ENCODE data around the gene EBLN2.

The EBLN2 gene

DNA sequence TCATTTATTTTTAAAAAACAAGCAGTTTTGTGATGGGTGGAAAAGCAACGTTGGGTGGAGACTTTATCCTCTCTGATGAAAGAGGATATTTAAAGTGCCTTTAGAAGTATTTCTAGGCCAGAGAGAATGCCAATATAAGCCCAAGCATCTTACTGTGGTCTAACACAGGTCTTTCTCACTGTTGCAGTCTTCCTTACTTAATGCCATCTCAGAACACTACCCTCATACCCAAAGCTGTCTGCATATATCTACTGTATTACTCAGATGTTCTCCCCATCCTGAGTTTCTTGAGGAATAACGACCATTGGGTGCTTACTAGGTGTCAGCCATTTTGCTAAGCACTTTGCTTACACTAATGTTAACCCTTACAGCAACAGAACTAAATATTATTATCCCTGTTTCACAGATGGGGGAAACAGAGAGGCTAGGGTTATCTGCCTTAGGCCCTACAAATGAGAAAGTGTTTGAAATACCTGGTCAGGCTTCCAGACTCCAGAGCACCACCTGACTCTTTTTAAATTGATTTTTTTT is 29.8 kb upstream of the EBLN2 start:
- H3K4me1 ChIP-seq (ENCODE audit: control insufficient read depth, insufficient read depth, low read length, poor library complexity, severe bottlenecking): no peaks in the 10 kb centered on the region
- no peaks in the 10 kb centered on the region for H3K9me3 ChIP-seq (ENCODE audit: control insufficient read depth, low read length)
- H3K27ac ChIP-seq (ENCODE audit: low read depth, low read length, severe bottlenecking): no peak overlapping the region
- H3K36me3 ChIP-seq (ENCODE audit: control insufficient read depth, insufficient read depth, low read length): peaks cover 37% of the 10 kb centered on the region
- no peak overlapping the region for H3K4me3 ChIP-seq (ENCODE audit: extremely low read depth, insufficient read depth, low read length, poor library complexity, severe bottlenecking)
- WGBS, 2 experiments (ENCODE audit: insufficient coverage in 2 of 2): 17 to 63% methylated on average over 1 of the region's 2 CpGs

DNA sequence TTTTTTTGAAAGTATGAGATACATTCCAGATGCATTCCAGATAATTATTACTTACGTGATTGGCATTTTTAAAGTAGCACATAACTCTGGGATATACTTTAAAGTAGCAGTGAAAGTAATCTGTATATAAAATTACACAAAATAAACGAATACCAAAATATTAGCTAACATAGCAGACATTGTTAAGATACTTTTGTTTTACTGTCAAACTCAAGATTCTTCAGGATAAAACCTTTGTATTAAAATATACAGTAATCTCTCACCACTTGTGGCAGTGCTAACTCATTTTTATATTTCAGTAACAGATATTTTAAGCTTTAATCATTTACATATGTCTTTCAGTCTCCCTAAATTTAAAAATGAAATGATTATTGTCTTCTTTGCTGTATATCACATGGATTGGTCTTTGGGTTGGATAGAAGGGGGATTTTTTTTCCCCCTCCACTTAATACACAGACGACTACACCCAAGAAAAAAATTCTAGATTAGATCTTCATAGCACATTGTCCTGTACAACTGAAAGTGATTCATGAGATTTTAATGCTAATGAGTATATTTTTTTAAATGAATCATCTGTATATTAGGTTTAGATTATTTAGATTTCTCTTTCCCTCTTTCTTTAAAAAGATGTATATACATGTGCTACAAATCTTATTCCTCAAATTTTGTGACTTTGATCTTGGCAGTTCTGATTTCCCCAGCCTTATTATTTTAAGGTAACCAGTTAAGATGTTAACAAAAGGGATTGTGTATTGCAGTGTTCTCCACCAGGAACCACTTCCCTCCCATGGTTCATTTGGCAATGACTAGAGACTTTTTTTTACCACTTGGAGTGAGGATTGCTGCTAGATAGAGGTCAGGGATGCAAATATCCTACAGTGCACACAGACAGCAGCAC is 24.5 kb upstream of the EBLN2 start:
- WGBS, 2 experiments (ENCODE audit: insufficient coverage in 2 of 2): no CpG with 5 or more reads among the region's 3 CpGs
- Histone ChIP-seq H3K36me3 (ENCODE audit: control insufficient read depth, insufficient read depth, low read length) (peaks cover 18% of the 10 kb centered on the region), H3K27ac (ENCODE audit: low read depth, low read length, severe bottlenecking) (peak overlapping the region; percentile 57), H3K4me1 (ENCODE audit: control insufficient read depth, insufficient read depth, low read length, poor library complexity, severe bottlenecking) (no peaks in the 10 kb centered on the region), H3K4me3 (ENCODE audit: extremely low read depth, insufficient read depth, low read length, poor library complexity, severe bottlenecking) (no peak overlapping the region), H3K9me3 (ENCODE audit: control insufficient read depth, low read length) (no peaks in the 10 kb centered on the region)

DNA sequence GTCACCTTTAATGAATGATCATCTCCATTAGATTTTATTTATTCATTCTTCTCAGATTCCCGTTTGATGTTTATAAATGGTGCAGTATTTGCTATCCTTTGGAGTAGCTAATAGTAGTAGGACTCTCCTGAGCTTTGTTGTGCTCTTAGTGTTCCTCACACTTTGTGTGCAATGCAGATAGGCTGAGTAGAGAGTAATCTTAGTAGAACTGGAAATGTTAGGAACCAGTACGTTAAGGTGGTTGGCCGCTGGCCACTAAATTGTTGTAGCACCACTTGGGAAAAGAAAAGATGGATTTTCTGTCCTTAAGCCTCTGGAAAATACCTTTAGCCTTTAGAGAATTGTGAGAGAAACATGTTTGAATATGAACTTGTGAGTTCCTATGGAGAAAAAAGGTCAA is 19.9 kb upstream of the EBLN2 start:
- Histone ChIP-seq H3K4me1 (ENCODE audit: control insufficient read depth, insufficient read depth, low read length, poor library complexity, severe bottlenecking) (peaks cover 5% of the 10 kb centered on the region), H3K36me3 (ENCODE audit: control insufficient read depth, insufficient read depth, low read length) (peaks cover 3% of the 10 kb centered on the region), H3K4me3 (ENCODE audit: extremely low read depth, insufficient read depth, low read length, poor library complexity, severe bottlenecking) (no peak overlapping the region), H3K27ac (ENCODE audit: low read depth, low read length, severe bottlenecking) (no peak overlapping the region), H3K9me3 (ENCODE audit: control insufficient read depth, low read length) (no peaks in the 10 kb centered on the region)
- 94% methylated on average over 2 of the region's 3 CpGs; no CpG with 5 or more reads in 1 of the 2 experiments for WGBS, 2 experiments (ENCODE audit: insufficient coverage in 2 of 2)

DNA sequence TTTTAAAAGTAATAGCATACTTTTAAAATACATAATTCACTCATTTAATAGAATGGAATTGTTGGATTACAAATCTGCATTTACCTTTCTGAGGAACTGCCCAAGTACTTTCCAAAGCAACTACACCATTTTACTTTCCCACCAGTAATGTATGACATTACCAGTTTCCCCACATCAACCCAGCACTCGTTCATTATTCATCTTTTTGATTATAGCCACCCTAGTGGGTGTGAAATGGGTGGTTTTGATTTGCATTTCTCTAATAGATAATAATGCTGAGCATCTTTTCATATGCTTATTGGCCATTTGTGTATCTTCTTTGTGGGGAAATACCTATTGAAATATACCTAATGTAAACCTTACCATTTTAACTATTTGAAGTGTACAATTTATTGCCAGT is 18.0 kb upstream of the EBLN2 start:
- H3K36me3 ChIP-seq (ENCODE audit: control insufficient read depth, insufficient read depth, low read length): peaks cover 12% of the 10 kb centered on the region
- WGBS, 2 experiments (ENCODE audit: insufficient coverage in 2 of 2): no CpG with 5 or more reads among the region's 1 CpG

DNA sequence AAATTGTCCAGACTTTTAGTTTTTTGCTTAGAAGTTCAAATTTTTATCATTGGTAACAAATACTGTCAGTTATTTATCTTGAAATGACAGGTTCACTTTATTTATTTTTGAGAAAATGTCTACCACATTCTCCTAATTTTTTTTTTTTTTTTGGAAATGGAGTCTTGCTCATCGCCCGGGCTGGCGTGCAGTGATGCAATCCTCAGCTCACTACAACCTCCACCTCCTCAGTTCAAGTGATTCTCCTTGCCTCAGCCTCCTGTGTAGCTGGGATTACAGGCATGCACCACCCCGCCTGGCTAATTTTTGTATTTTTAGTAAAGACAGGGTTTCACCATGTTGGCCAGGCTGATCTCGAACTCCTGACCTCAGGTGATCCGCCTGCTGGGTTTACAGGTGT is 16.1 kb upstream of the EBLN2 start:
- WGBS, 2 experiments (ENCODE audit: insufficient coverage in 2 of 2): 71 to 100% methylated on average over 1 to 3 of the region's 6 CpGs
- peaks cover 5% of the 10 kb centered on the region for H3K4me1 ChIP-seq (ENCODE audit: control insufficient read depth, insufficient read depth, low read length, poor library complexity, severe bottlenecking)
- no peak overlapping the region for H3K4me3 ChIP-seq (ENCODE audit: extremely low read depth, insufficient read depth, low read length, poor library complexity, severe bottlenecking)
- peaks cover 24% of the 10 kb centered on the region for H3K36me3 ChIP-seq (ENCODE audit: control insufficient read depth, insufficient read depth, low read length)
- H3K9me3 ChIP-seq (ENCODE audit: control insufficient read depth, low read length): no peaks in the 10 kb centered on the region
- H3K27ac ChIP-seq (ENCODE audit: low read depth, low read length, severe bottlenecking): no peak overlapping the region

More for the DNA sequence above, 18.0 kb upstream of the EBLN2 start:
- Histone ChIP-seq H3K4me3 (ENCODE audit: extremely low read depth, insufficient read depth, low read length, poor library complexity, severe bottlenecking) (no peak overlapping the region), H3K27ac (ENCODE audit: low read depth, low read length, severe bottlenecking) (no peak overlapping the region), H3K9me3 (ENCODE audit: control insufficient read depth, low read length) (no peaks in the 10 kb centered on the region), H3K4me1 (ENCODE audit: control insufficient read depth, insufficient read depth, low read length, poor library complexity, severe bottlenecking) (peaks cover 5% of the 10 kb centered on the region)

DNA sequence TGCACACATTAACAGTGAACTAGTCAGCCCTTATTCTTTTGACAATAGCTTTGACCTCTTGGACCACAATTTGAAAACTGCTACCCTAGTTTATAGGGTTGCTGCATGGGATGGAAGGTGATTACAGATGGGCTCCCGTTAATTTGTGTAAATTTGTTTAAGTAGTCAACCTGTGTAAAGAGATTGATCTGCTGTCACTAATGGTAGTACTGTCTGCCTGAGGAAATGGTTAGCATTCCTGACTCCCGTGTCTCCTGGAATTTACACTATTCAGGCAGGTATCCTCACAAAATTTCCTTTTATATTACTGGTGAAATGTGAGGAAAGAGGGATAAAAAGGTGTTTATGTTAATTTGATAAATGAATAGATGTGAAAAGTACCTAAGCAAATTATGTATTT is 15.3 kb upstream of the EBLN2 start:
- Histone ChIP-seq H3K4me3 (ENCODE audit: extremely low read depth, insufficient read depth, low read length, poor library complexity, severe bottlenecking) (no peak overlapping the region), H3K27ac (ENCODE audit: low read depth, low read length, severe bottlenecking) (no peak overlapping the region), H3K4me1 (ENCODE audit: control insufficient read depth, insufficient read depth, low read length, poor library complexity, severe bottlenecking) (peaks cover 5% of the 10 kb centered on the region), H3K9me3 (ENCODE audit: control insufficient read depth, low read length) (no peaks in the 10 kb centered on the region), H3K36me3 (ENCODE audit: control insufficient read depth, insufficient read depth, low read length) (peaks cover 30% of the 10 kb centered on the region)
- WGBS, 2 experiments (ENCODE audit: insufficient coverage in 2 of 2): 100% methylated on average over 1 of the region's 2 CpGs; no CpG with 5 or more reads in 1 of the 2 experiments

DNA sequence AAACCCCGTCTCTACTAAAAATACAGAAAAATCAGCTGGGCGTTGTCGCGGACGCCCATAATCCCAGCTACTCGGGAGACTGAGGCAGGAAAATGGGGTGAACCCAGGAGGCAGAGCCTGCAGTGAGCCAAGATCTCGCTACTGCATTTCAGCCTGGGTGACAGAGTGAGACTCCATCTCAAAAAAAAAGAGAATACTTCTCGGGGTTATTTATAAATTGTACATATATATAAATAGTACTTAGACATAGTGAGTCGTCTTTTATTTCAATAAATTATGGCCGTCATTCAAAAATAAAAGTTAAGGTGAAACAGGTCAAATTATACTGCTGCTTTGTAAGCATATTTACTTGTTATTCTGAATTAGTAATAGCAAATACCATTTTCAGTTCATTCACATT is 12.1 kb upstream of the EBLN2 start:
- peaks cover 37% of the 10 kb centered on the region for H3K36me3 ChIP-seq (ENCODE audit: control insufficient read depth, insufficient read depth, low read length)
- H3K4me3 ChIP-seq (ENCODE audit: extremely low read depth, insufficient read depth, low read length, poor library complexity, severe bottlenecking): no peak overlapping the region
- peaks cover 5% of the 10 kb centered on the region for H3K4me1 ChIP-seq (ENCODE audit: control insufficient read depth, insufficient read depth, low read length, poor library complexity, severe bottlenecking)
- no peaks in the 10 kb centered on the region for H3K9me3 ChIP-seq (ENCODE audit: control insufficient read depth, low read length)
- no peak overlapping the region for H3K27ac ChIP-seq (ENCODE audit: low read depth, low read length, severe bottlenecking)
- WGBS, 2 experiments (ENCODE audit: insufficient coverage in 2 of 2): 95 to 100% methylated on average over 5 to 6 of the region's 10 CpGs

DNA sequence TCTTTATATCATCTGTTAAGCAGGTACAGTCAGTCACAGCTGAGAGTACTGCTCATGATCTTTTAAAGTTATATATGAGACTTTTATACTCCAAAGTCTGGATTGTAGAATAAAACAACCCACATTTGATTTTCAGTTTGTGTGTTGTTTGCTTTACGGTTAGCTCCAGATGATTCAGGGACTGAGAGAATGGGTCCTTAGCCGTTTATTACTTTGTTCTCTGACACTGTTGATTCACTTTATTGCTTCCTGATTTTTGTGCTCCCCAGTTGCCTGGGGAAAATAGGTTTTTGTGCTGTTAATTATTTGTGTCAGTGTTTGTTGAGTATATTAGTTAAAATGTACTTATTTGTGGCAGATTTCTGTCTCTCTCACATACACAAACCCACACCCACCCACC is 8.6 kb upstream of the EBLN2 start:
- no peak overlapping the region for H3K27ac ChIP-seq (ENCODE audit: low read depth, low read length, severe bottlenecking)
- H3K9me3 ChIP-seq (ENCODE audit: control insufficient read depth, low read length): no peaks in the 10 kb centered on the region
- no peaks in the 10 kb centered on the region for H3K4me1 ChIP-seq (ENCODE audit: control insufficient read depth, insufficient read depth, low read length, poor library complexity, severe bottlenecking)
- 92% methylated on average over 2 of the region's 2 CpGs; no CpG with 5 or more reads in 1 of the 2 experiments for WGBS, 2 experiments (ENCODE audit: insufficient coverage in 2 of 2)
- peaks cover 34% of the 10 kb centered on the region for H3K36me3 ChIP-seq (ENCODE audit: control insufficient read depth, insufficient read depth, low read length)
- no peak overlapping the region for H3K4me3 ChIP-seq (ENCODE audit: extremely low read depth, insufficient read depth, low read length, poor library complexity, severe bottlenecking)

DNA sequence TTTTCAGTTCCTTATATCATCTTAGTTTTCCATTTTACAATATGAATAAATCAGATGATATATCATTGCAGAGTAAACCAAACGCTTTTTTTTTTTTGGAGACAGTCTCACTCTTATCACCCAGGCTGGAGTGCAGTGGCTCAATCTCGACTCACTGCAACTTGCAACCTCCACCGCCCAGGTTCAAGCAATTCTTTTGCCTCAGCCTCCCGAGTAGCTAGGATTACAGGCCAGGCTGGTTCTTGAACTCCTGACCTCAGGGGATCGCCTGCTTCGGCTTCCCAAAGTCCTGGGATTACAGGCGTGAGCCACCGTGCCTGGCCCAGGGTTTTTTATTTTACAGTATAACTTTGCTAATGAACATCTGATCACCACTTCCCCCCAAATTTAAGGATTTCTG is 5.9 kb upstream of the EBLN2 start:
- peak overlapping the region; percentile 20 for H3K27ac ChIP-seq (ENCODE audit: low read depth, low read length, severe bottlenecking)
- H3K4me1 ChIP-seq (ENCODE audit: control insufficient read depth, insufficient read depth, low read length, poor library complexity, severe bottlenecking): no peaks in the 10 kb centered on the region
- peaks cover 29% of the 10 kb centered on the region for H3K36me3 ChIP-seq (ENCODE audit: control insufficient read depth, insufficient read depth, low read length)
- whole genome bisulfite sequencing, 2 experiments (ENCODE audit: insufficient coverage in 2 of 2): 80 to 87% methylated on average over 5 to 7 of the region's 8 CpGs
- no peaks in the 10 kb centered on the region for H3K9me3 ChIP-seq (ENCODE audit: control insufficient read depth, low read length)
- H3K4me3 ChIP-seq (ENCODE audit: extremely low read depth, insufficient read depth, low read length, poor library complexity, severe bottlenecking): no peak overlapping the region

DNA sequence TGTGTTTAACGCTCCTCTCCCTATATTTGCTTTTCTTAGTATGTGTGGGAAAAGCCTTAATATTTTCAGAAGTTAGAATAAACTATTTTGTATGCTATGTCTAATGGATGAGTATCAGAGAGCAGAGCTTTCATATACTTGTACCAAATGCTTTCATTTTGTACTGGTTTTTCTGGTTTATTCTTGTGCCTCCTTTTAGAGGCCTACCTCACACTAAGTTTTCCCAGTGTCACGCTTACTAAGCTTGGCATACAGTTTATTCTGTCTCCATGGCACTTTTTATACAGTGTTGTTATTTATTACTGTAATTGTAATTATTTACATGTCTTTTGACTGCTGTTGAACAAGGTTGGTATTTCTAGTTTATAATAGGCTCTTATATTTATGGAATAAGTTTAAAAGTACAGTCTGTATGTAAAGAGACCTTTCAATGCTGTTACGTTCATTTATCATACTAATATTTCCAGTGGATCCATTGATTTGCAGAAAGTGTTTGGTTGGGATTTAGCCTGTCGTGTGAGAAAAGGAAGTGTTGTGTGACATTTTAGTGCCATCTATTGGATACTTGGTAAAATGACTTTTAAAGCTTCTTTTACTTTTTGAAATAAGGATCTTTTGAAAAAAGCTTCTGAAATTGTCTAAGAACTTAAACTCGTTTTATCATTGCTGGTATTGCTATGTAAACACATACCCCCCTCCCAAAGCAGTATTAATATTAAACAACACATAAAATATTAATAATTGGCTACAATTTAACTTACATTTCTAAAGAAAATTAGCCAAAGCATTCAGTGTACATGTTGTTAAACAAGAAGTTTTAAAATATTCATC is 5.2 kb upstream of the EBLN2 start:
- WGBS, 2 experiments (ENCODE audit: insufficient coverage in 2 of 2): no CpG with 5 or more reads among the region's 5 CpGs
- Histone ChIP-seq H3K4me1 (ENCODE audit: control insufficient read depth, insufficient read depth, low read length, poor library complexity, severe bottlenecking) (no peaks in the 10 kb centered on the region), H3K36me3 (ENCODE audit: control insufficient read depth, insufficient read depth, low read length) (peaks cover 25% of the 10 kb centered on the region), H3K4me3 (ENCODE audit: extremely low read depth, insufficient read depth, low read length, poor library complexity, severe bottlenecking) (no peak overlapping the region), H3K9me3 (ENCODE audit: control insufficient read depth, low read length) (no peaks in the 10 kb centered on the region), H3K27ac (ENCODE audit: low read depth, low read length, severe bottlenecking) (peak overlapping the region; percentile 20)
